NCI-H1417 treated with DMSO at 0.1 percent for 48 hours (cell line): Measurements from ENCODE around the gene NEMP2.

ENCODE experiments used
- DNase-seq: peaks from one replicate; lab custom pipeline; 2025; lab: John Stamatoyannopoulos, UW

NEMP2 gene

GRCh38 chr2:190457256-190457655 lies 77.3 kb downstream of the NEMP2 start:
- DNase-seq = no peak

DNA sequence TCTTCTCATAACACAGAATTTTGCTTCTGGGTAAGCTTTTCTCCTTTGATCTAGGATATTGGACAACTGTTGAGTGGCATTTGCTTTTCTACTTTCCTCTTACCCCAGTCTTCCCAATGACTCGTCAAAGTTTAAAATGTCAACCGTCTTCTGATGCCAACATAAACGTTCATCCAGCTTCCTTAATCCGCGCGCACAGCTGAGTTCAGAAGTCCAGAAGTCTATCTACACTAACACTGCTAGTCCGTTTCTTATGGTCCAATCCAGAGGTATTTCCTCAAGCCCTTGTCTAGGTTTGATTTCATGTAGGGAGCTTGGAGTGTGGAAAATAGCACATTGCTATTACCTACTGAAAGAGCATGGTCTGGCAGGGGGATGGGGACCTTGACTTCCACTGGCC lies 77.7 kb downstream of the NEMP2 start:
- no peak for DNase-seq

DNA sequence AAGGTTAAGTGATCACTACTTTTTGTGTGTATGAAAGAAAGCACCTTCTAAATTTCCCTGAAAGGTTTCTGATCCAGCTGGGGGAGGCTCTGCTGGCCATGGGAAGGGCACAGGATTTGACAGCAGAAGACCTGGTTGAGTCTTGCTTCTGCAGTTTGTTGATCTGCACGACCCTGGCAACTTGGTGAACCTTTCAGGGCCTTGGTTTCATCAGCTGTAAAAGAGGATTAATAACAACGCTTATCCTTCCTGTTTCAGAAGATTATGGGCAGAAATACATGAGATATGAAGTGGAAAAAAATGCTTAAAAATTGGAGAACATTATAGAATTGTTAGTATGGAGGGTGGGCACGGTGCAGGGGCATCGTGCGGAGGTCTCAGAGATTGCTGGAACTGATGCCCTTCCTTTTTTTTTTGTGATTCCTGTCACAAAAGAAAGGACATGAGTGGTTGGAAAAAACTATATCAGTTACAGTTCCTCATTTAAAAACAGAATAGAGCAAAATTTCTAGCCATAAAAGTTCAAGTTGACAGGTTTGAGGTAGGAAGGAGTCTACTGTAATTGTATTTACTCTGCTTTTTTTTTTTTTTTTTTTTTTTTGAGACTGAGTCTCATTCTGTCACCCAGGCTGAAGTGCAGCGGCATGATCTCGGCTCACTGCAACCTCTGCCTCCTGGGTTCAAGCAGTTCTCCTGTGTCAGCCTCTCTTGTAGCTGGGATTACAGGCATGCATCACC lies 79.0 kb downstream of the NEMP2 start:
- no peak for DNase-seq

DNA sequence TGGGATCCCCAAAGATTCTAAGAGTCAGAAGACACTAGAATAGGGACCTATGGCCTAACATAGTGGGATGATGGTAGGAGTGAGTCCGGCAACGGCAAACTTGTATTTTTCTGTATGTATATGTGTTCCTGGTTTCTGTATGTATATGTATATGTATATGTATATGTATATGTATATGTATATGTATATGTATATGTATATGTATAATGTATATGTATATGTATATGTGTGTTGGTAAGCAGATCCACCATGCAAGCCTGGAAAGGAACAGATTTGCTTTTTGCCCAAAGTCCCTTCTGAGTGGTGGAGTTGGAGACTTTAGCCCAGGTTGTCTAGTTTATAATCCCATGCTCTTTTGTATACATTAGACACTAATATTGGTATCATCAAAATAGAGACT lies 79.7 kb downstream of the NEMP2 start:
- no peak for DNase-seq
